GM21786 (cell line): Measurements from ENCODE around the gene SPG7.
"Not testable (repeated sequence)": the region's sequence is repeated elsewhere in the genome, so short reads cannot be mapped to it uniquely, and the experiment has no call there.

Experiments used
- ATAC-seq: cut with Tn5 transposase; IDR thresholded peaks from one replicate; pipeline ENCODE4 v1.9.1; 2021; ENCODE audit not compliant: unreplicated experiment

Gene SPG7

GRCh38 chr16:89575247-89576152 lies 67.3 kb downstream of the SPG7 start, which contains the start of gene CPNE7:
Gene CPNE7, plus strand, starts transcription at chr16:89575758. Its CDS starts 140 bp downstream, at chr16:89575898.
- ATAC-seq, result no peak

GRCh38 chr16:89576153-89577054 lies 68.2 kb downstream of the SPG7 start:
- ATAC-seq, result no peak

GRCh38 chr16:89577055-89577759 lies 69.0 kb downstream of the SPG7 start:
- ATAC-seq, result no peak

GRCh38 chr16:89579351-89579750 lies 71.1 kb downstream of the SPG7 start:
- ATAC-seq, result no peak

GRCh38 chr16:89581045-89581695 lies 73.0 kb downstream of the SPG7 start:
- ATAC-seq, result no peak

- ATAC-seq, result no peak
These were observed 73.8 kb downstream of the SPG7 start for GRCh38 chr16:89581861-89582563.

- no peak for ATAC-seq
These were observed 74.5 kb downstream of the SPG7 start for GRCh38 chr16:89582614-89583196.

- no peak for ATAC-seq
These were observed 75.1 kb downstream of the SPG7 start for GRCh38 chr16:89583197-89583894.

GRCh38 chr16:89583895-89584644 lies 75.9 kb downstream of the SPG7 start:
- ATAC-seq, result no peak

GRCh38 chr16:89584768-89585549 lies 76.8 kb downstream of the SPG7 start:
- ATAC-seq, result no peak

GRCh38 chr16:89586218-89586617 lies 78.0 kb downstream of the SPG7 start:
- no peak for ATAC-seq

GRCh38 chr16:89586853-89587252 lies 78.7 kb downstream of the SPG7 start:
- no peak for ATAC-seq

GRCh38 chr16:89587676-89588075 lies 79.5 kb downstream of the SPG7 start:
- not testable (repeated sequence) for ATAC-seq

- ATAC-seq, result no peak
These were observed 80.4 kb downstream of the SPG7 start for GRCh38 chr16:89588413-89589109.

GRCh38 chr16:89589241-89589926 lies 81.2 kb downstream of the SPG7 start:
- no peak for ATAC-seq

- no peak for ATAC-seq
These were observed 85.6 kb downstream of the SPG7 start for GRCh38 chr16:89593841-89594240.
